SKM-1 (cell line): ENCODE results near the gene DDX27.
A peak's percentile ranks its signal among the peaks of the same experiment; 100 is the strongest.

Experiments used
- DNase-seq: peaks from one replicate; lab custom pipeline; 2025; ENCODE audit not compliant: unreplicated experiment; lab: John Stamatoyannopoulos, UW

The DDX27 gene

DNA sequence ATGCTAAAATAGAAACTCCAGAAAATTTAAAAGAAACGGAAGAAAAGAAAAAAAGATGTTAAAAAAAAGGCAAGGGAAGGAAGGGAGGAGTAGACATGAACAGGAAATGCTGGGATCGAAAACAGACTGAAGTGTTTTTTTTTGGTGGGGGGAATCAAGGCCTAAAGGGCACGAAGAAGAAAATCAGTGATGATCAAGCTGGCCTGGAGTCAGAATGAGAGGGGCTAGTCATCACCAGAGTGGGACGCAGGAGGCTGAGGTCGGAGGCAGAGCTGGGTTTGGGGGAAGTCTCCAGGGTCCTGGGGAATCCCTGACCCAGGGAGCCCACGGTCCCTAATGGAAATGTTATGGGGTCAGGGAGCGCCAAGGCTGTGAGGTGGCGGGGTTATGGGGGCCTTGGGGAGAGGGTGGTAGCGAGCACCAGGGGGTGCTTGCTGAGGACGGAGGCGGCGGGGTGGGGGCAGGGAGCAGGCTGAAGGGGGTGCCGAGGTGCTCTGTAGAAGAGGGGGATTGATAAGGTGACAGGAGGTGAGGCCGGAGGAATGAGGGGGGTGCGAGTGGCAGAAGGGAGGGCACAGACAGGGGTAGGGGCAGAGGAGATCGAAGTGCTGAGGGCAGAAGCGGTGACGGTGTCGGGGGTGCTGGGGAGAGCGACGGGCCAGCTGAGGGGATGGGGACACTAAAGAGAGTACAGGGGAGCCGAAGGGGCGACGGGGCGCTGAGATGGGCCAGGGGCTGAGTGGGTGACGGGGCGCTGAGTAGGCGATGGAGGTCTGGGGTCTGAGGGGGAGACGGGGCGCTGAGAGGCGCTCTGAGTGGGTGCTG, 58.0 kb downstream of the DDX27 start:
- DNase-seq = no peak

DNA sequence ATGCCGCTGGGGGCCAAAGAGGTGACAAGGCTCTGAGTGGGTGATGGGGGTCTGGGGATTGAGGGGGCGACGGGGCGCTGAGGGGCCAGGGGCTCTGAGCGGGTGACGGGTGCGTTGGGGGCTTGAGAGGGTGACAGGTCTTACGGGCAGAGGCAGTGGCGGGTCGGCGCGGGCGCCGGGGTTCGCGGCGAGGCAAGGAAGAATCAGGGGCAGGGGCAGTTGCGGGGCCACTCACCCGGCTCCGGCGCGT, 58.5 kb downstream of the DDX27 start:
- DNase-seq = no peak

DNA sequence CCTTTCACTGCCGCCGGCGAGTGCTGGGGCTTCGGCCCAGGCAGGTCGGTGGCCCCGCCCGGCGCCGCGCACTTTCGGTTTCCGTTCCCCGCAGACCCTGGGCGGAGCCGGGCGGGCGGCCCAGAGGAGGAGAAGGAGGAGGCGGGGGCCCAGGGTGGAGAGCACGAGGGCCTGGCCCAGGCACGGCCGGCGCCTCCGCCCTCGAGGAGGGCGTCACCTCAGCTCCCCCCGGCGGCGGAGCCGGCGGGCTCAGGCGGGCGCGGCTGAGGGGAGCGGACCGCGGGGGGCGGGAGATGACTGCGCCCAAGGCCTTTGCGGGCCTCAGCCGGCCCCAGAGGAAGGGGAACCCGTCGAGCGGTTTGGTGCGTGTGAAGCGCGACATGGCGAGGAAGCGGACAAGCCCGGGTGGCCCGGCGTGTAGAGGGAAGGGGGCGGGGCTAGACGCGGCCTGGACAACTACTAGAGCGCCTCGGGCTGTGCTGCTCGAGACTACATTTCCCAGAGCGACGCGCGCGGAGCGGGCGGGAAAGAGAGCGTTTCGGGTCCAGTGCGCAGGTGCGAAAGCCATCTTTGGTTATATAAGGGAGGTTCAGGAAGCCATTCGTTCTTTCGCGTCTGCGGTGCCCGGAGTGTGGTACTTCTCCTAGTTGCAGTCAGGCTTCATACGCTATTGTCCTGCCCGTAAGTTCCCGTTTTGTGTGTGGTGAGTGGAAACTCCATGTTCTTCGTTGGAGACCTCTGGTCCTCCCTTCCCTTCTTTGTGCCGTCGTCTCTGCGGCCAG, 59.0 kb downstream of the DDX27 start, which contains the start of gene ZNFX1:
Gene ZNFX1, minus strand, starts transcription at position 22 of the 782 bp plus-strand sequence. CDS start 2,218 bp downstream, outside the sequence.
- peak; percentile 95 for DNase-seq

DNA sequence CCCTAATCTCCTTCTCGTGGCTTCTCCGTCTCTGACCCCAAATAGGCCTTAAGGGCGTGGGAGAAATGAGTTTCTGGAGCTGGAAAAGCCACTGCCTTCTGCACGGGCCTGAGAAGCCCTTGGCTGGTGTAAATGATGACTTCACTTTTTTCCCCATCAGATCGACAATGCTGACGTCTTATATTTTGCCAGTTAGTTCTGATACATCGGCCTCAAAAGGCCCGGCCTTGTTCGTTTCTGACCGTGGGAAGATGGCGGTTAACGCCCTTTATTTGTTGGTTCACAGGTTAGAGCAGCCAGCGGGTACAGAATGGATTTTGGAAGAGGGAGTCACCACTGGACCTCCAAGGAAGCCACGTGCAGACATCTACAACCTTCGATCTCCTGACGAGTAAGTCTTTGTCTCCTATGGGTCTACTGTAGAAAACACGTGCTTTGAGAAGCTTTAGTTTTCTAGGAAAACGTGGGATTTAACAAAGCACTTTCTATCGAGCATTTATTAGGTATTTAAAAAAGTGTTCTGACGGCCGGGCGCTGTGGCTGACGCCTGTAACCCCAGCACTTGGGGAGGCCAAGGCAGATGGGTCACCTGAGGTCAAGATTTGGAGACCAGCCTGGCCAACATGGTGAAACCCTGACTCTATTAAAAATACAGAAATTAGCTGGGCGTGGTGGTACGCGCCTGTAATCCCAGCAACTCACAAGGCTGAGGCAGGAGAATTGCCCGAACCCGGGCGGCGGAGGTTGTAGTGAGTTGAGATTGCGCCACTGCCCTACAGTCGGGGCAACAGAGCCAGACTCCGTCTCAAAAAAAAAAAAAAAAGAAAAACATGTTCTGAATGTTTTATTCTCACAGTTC, 59.8 kb downstream of the DDX27 start:
- DNase-seq = no peak

DNA sequence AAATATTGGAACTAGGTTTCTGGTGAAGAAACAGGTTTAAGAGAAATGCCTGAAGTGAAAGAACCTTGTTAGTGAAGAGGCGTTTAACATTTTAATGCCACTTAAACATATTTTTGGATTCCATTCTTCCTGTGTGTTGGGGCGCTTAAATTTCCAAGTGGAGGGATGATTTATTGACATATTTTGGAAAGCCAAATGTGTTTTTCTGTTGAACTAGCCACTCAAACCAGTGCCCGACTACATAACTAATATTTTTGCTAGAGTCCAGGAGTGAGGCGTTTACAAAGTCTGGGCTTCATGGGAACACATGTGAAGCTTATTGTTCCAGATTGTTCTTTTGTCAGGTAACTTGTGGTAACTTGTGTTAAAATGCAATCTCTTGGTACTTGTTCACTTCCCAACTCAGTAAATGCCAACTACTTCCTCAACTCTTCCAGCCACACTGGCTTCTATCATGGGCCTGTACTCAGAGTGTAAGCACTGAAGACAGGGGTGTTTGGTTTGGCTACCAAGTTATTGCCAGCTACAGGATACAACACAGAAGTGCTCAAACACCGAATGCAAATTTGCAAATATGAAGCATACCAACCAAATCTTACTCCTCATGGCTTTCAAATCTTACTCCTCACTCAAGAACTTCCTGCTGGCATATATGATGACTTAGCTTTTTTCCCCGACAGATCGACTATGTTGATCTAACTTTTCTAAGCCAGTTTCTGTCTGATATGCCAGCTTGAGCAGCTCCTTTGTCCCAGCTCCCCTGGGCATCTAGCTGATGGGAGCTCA, 60.7 kb downstream of the DDX27 start:
- no peak for DNase-seq

DNA sequence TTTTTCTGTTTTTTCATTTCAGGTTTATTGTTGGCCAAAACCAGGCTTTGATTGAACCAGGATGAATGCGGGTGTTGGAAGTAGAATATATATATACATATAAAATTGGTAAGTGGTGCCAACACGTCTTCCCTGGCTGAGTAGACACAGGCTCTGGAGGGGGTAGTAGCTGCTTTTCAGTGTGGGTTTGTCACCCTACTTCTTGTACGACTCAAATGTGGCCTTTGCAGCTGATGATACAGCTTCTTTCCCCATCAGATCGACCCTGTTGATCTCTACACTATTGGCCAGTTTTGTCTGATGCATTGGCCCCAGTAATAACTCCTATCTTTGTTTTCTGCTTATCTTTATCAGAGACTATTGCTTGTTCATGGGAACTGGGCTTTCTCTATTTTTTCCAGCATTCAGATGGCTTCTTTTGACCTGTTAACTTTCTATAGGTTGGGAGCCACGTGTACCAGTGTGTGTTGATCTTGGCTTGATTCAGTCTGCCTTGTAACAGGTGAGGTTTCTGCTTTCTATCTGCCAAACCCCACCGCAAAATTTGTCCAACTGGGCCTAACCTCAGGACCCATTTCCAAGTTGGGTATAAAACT, 61.3 kb downstream of the DDX27 start:
- no peak for DNase-seq

DNA sequence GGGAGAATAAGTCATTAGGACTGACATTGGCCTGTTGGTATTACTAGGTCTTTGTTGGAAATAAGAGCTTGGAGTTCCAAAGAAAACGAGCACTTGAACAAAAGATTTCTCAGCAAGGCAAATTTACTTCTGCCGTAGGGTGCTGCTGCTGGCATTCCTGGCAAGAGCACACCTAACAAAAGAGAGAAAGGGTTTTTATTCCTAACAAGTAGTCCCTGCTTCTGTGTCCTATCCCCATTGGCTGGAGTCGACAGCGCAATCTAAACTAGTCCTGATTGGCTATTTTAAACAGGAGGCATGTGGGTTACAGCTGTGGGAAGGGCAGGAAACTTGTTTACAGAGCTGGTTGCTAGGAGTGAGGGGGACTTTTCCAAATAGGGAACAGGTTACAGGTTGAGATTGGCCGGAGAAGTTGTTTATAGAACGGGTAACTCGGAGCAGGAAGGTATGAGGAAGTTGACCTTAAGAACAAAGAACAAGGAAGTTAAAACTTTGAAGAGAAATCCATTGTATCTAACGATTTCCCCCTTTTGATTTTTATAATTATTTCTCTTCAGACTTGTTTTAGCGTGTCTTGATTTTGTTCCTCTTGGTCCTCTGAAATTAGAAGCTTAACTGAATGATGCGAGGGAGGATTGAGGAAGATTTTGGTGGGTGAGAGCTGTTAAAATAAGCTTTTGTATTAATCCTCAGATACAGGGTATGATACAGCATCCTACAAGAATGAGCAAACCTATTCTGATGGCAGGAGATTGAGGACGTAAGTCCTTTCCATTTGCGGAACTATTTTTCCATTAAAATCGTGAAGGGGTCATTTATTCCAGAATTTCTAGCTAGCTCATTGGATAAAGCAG, 62.1 kb downstream of the DDX27 start:
- peak; percentile 91 for DNase-seq

DNA sequence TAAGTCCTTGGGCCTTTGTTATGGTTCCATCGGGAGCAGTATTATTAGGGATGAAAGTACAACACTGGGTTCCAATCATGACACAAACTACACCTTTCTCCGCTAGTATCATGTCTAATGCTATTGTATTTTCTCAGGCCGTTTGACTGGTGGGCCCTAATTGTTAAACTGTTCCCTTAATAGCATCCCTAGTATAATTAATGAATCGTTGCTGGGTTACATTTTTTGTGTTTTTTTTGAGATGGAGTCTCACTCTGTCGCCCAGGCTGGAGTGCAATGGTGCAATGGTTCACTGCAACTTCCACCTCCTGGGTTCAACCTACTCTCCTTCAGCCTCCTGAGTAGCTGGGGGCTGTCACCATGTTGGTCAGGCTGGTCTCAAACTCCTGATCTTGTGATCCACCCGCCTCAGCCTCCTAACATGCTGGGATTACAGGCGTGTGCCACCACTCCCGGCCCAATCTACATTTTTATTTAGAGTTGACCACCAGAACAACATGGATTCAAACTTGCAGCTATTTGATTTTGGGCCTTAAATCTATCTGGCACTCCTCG, 62.8 kb downstream of the DDX27 start:
- DNase-seq = no peak

DNA sequence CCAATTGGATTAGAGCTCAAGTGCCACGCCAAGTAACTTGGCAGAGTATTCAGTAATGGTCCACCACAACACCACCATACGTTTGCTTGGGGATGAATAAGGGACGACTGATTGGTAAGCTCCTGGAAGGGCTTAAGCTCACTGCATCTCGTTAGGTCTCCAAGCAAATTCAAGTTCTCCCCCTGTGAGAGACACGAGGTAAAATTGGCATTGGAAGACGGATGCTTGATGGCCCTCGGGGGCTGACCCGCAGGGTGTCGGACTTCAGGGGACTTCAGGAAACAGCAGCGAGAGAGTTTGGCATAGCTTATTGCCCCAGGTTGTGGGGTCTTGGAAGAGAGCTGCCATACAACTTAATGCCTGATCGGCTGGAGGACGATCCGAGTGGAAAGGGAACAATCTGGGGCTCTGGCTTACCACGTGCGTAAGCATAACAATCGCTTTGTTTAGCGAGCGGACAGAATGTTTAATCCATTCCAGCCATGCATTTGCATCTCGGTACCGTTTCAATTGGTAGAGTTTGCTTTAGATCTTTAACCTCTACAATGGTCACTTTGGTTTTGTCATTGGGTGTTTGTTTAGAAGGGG, 63.5 kb downstream of the DDX27 start:
- no peak for DNase-seq

DNA sequence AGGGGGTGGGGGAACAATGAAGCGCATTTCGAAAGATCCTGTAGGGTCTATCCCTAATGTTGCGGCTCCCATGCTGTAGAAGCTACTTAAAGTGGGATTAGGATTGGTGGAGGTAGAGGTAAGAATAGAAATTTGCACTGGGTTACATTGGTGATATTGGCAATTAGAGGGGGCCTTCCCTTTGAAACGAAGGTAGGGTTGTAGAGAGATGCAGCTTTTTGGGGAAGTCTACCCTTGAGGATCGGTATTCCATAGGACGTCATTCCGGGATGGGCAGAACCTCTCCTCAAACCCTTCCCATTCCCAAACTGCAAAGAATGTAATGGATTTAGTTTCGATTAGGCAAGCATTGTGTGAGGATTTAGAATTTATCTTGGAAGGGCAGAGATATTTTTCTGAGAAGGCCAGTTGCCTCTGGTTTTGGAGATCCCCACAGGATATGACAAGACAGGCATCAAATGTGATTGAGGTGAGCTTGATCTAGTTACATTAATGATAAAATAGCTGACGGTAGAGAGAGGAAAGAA, 64.0 kb downstream of the DDX27 start:
- DNase-seq = no peak

DNA sequence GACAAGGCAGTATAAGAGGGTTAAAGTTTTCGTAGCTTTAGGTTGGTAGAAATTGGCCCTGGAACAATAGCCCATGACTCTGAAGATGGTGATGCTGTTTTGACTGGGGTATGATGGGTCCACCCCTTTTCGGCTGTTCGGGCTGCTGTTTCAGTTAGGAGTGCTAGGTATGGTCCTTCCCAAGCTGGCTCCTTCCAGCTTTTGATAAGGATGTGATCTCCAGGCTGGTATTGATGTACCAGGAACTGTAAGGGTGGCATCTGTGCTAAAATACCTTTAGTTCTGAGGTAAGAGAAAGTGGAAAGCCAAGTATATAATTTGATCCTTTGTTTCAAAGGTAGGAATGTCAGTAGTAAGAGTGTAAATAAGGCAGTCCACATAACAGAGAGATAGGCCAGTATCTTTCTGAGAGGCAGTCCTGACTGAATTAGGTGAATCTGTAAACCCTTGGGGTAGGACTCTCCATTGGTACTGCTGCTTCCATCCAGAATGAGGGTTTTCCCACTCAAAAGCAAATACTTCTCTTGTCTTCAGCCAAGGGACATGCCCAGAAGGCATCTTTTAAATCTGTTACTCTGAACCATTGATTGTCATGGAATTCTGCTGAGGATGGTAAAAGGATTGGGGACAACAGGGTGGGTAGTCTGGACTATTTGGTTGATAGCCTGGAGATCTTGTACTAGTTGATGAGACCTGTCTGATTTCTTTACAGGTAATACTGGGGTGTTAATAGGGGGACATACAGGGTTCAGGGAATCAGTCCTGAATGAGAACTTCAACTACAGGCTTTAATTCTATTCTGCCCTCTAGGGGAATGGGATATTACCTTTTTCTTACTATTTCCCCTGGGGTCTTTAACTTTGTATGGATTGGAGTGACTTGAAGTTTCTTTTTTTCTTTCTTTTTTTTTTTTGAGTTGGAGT, 64.7 kb downstream of the DDX27 start:
- no peak for DNase-seq

DNA sequence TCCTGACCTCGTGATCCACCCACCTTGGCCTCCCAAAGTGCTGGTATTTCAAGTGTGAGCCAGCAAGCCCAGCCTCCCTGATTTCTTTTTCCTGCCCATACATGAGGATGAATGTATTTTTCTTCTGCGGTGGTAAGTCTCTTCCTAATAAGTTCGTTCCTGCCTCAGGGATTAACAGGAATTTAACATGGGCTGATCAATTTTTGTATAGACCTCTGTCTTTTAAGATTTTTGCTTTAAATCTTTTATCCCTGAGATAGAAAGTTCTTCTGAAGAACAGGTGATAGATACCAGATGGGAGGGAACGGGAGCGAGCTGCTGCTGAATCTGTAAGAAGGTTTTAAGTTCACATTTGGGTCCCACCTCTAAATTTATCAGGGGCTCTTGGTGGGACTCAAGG, 65.6 kb downstream of the DDX27 start:
- no peak for DNase-seq

DNA sequence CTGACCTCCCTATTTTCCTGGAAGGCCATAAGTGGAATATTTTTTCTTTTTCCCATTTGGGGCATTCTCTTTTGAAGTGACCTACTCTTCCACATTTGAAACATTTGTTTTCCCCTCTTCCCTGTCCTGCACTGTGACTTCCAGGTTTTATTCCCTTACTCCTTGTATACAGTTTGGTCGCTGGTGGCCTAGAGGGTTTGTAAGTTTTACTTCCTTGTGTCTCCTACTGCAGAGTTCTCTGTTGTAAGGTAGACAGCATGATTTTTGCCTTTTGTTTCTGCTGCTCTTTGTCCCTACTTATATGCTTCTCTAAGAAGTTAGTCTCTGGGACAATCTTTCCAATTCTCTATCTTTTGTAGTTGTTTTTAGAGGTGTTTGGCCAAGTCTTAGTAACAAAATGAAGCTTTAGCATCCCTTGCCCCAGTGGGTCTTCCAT, 66.0 kb downstream of the DDX27 start:
- no peak for DNase-seq

DNA sequence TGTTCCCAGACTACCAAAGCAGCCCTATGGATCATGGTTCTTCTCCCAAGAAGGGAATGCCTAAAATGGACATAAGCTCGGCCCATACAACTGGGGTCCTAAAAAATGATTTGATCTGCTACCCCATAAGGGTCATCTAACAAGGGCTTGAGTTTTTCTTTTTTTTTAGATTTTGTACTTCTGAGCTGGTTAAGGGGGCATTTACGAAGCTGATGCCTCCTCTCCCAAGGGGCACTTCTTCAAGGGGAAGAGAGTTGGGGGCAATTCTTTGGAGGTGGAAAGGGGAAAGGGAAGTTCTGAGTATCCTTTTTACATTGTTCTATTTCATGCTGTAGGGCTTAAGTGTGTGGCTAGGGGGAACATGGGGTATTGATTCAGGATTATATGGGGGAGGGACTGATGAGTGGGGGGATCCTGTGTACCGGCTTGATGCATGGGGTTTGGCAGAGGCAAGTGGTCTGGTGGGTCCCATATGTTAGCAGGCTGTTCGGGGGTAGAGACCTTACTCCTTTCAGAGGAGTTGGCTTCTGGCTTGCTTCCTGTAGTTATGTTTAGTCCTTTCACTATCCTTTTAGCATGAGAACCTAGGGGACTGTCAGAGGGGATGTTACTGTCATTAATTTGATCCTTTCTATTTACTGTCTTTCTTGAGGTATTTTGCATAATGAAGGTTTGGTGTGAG, 66.7 kb downstream of the DDX27 start:
- no peak for DNase-seq

DNA sequence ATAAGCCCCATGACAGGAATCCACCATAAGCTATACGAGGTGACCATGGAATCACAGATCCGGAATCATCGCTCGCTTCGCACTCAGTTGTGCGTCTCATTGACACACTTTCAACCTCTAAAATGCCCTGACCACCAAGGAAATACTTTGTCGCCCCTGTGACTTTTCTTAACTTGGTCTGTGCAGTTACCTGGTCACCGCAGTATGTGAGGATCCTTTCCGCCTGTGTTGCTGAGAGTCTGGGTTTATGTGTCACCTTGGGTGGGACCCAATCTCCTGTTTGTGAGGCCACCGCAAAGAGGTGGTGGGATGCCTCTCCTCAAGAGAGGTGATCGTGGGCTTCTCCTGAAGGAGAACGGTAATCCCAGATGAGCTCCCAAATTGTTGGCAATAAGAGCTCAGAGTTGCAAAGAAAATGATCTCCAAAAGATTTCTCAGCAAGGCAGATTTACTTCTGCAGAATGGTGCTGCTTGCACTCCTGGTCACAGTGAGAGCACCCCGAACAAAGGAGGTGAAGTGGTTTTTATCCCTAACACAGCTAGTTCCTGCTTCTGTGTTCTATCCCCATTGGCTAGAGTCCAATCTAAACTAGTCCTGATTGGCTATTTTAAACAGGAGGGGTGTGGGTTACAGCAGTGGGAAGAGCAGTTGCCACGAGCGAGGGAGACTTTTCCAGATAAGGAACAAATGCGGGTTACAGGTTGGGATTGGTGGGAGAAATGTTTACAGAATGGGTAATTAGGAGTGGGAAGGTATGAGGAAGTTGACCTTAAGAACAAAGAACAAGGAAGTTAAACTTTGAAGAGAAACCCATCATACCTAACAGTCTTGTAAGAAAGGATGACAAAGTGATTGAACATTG, 67.7 kb downstream of the DDX27 start:
- no peak for DNase-seq
